GM04504 (cell line): ENCODE measurements around the gene BBS7.

ENCODE experiments used
- DNase-seq: peaks from one replicate; pipeline ENCODE4 v3.0.0-alpha.2; 2012; ENCODE audit warnings: low read depth

Gene BBS7

GRCh38 chr4:121869841-121870822 is at the start of gene BBS7:
BBS7 (minus strand) TSS chr4:121870474; CDS start chr4:121870313, 161 bp downstream.
- DNase-seq: peak; percentile 89

- no peak for DNase-seq
These were observed 43.4 kb upstream of the BBS7 start for GRCh38 chr4:121913667-121914066.

- no peak for DNase-seq
These were observed 38.1 kb upstream of the BBS7 start for GRCh38 chr4:121908346-121908745.

GRCh38 chr4:121900132-121900983 is 30.1 kb upstream of the BBS7 start:
- DNase-seq: peak; percentile 27

- DNase-seq: no peak
These were observed 27.9 kb upstream of the BBS7 start for GRCh38 chr4:121898150-121898549.

- DNase-seq: no peak
These were observed 17.9 kb upstream of the BBS7 start for GRCh38 chr4:121888134-121888533.

GRCh38 chr4:121885115-121885514 is 14.8 kb upstream of the BBS7 start:
- DNase-seq: no peak

GRCh38 chr4:121881158-121881557 is 10.9 kb upstream of the BBS7 start:
- no peak for DNase-seq

- no peak for DNase-seq
These were observed 8.9 kb upstream of the BBS7 start for GRCh38 chr4:121879135-121879534.

- no peak for DNase-seq
These were observed 6.9 kb upstream of the BBS7 start for GRCh38 chr4:121877041-121877773.

- DNase-seq: no peak
These were observed 5.8 kb upstream of the BBS7 start for GRCh38 chr4:121876070-121876469.

- no peak for DNase-seq
These were observed 5.4 kb upstream of the BBS7 start for GRCh38 chr4:121875652-121876051.

GRCh38 chr4:121873604-121874003 is 3.3 kb upstream of the BBS7 start:
- DNase-seq: peak; percentile 9

GRCh38 chr4:121863799-121864198 is 6.5 kb downstream of the BBS7 start:
- DNase-seq: no peak

GRCh38 chr4:121861426-121861825 is 8.8 kb downstream of the BBS7 start:
- no peak for DNase-seq

- DNase-seq: no peak
These were observed 10.2 kb downstream of the BBS7 start for GRCh38 chr4:121860121-121860520.

- DNase-seq: no peak
These were observed 18.9 kb downstream of the BBS7 start for GRCh38 chr4:121851354-121851753.

- no peak for DNase-seq
These were observed 23.6 kb downstream of the BBS7 start for GRCh38 chr4:121846662-121847061.

GRCh38 chr4:121842862-121843261 is 27.4 kb downstream of the BBS7 start:
- no peak for DNase-seq

- DNase-seq: no peak
These were observed 32.1 kb downstream of the BBS7 start for GRCh38 chr4:121838136-121838535.

- no peak for DNase-seq
These were observed 40.8 kb downstream of the BBS7 start for GRCh38 chr4:121829511-121829910.

GRCh38 chr4:121827853-121828252 is 42.4 kb downstream of the BBS7 start:
- no peak for DNase-seq
